Coronary artery (tissue), 2 donors: ENCODE results near the gene PTPN20.
A peak's percentile ranks its signal among the peaks of the same experiment; 100 is the strongest.
"Not testable (repeated sequence)": the region's sequence is repeated elsewhere in the genome, so short reads cannot be mapped to it uniquely, and the experiment has no call there.

ENCODE experiments used
- DNase-seq: peaks from one replicate; pipeline ENCODE4 v3.0.0-alpha.2; 2017; ENCODE audit warnings: low spot score
- H3K27ac ChIP-seq, 2 donors: fragments of 200-600 bp; sonication (generic); one replicate each; pipeline ENCODE4 v1.5.1; 2016 to 2019
- H3K4me3 ChIP-seq: fragments of 200-600 bp; sonication (generic); 2 replicates; pipeline ENCODE4 v1.5.1; 2016; ENCODE audit warnings: mild to moderate bottlenecking, moderate library complexity
- CTCF ChIP-seq: fragments of 200-600 bp; sonication (generic); IDR thresholded peaks from one replicate; pipeline ENCODE4 v1.5.1; 2019; ENCODE audit warnings: antibody characterized with exemption

The PTPN20 gene

GRCh38 chr10:46948687-46949518 is 37.7 kb downstream of the PTPN20 start:
- DNase-seq: peak; percentile 17

GRCh38 chr10:46952540-46952939 is 41.3 kb downstream of the PTPN20 start:
- DNase-seq, H3K27ac ChIP-seq, H3K4me3 ChIP-seq: not testable (repeated sequence)

More at GRCh38 chr10:46948687-46949518, 37.7 kb downstream of the PTPN20 start:
- not testable (repeated sequence) for H3K27ac ChIP-seq, H3K4me3 ChIP-seq

GRCh38 chr10:46960742-46961141 is 49.5 kb downstream of the PTPN20 start:
- not testable (repeated sequence) for H3K4me3 ChIP-seq, H3K27ac ChIP-seq, DNase-seq

- not testable (repeated sequence) for H3K4me3 ChIP-seq, DNase-seq
Measured at GRCh38 chr10:46963356-46963755, 52.1 kb downstream of the PTPN20 start.

GRCh38 chr10:46967013-46967412 is 55.8 kb downstream of the PTPN20 start:
- H3K4me3 ChIP-seq, DNase-seq, H3K27ac ChIP-seq: not testable (repeated sequence)

More at GRCh38 chr10:46963356-46963755, 52.1 kb downstream of the PTPN20 start:
- H3K27ac ChIP-seq: not testable (repeated sequence)

- not testable (repeated sequence) for H3K27ac ChIP-seq, DNase-seq, H3K4me3 ChIP-seq
Measured at GRCh38 chr10:46980223-46980622, 69.0 kb downstream of the PTPN20 start.

- not testable (repeated sequence) for H3K27ac ChIP-seq, DNase-seq, H3K4me3 ChIP-seq
Measured at GRCh38 chr10:46987233-46987924, 76.2 kb downstream of the PTPN20 start.

GRCh38 chr10:46992803-46993561 is 81.8 kb downstream of the PTPN20 start:
- H3K27ac ChIP-seq: peak overlapping the region in 1 of 2 donors; percentile 72
- no peak for DNase-seq

GRCh38 chr10:46995234-46995633 is 84.0 kb downstream of the PTPN20 start:
- no peak overlapping the region for H3K4me3 ChIP-seq
- H3K27ac ChIP-seq: no peak overlapping the region
- no peak for DNase-seq
- no peak for TF ChIP-seq CTCF

More at GRCh38 chr10:46992803-46993561, 81.8 kb downstream of the PTPN20 start:
- no peak overlapping the region for H3K4me3 ChIP-seq
- TF ChIP-seq CTCF: no peak

GRCh38 chr10:46998192-46998591 is 87.0 kb downstream of the PTPN20 start:
- DNase-seq: no peak

More at GRCh38 chr10:46998192-46998591, 87.0 kb downstream of the PTPN20 start:
- H3K27ac ChIP-seq: no peak overlapping the region
- no peak for TF ChIP-seq CTCF
- no peak overlapping the region for H3K4me3 ChIP-seq
